Measurements from ENCODE around the gene TMEM221. TPM values are rescaled to one million over a fixed set of nuclear protein-coding genes. Genes with fewer than 3 reads are reported as not detected.
A peak's percentile ranks its signal among the peaks of the same experiment; 100 is the strongest.

The TMEM221 gene
- polyA plus RNA-seq, 6 donors from 2014 or later, result 0.52 TPM; not detected in 5

DNA sequence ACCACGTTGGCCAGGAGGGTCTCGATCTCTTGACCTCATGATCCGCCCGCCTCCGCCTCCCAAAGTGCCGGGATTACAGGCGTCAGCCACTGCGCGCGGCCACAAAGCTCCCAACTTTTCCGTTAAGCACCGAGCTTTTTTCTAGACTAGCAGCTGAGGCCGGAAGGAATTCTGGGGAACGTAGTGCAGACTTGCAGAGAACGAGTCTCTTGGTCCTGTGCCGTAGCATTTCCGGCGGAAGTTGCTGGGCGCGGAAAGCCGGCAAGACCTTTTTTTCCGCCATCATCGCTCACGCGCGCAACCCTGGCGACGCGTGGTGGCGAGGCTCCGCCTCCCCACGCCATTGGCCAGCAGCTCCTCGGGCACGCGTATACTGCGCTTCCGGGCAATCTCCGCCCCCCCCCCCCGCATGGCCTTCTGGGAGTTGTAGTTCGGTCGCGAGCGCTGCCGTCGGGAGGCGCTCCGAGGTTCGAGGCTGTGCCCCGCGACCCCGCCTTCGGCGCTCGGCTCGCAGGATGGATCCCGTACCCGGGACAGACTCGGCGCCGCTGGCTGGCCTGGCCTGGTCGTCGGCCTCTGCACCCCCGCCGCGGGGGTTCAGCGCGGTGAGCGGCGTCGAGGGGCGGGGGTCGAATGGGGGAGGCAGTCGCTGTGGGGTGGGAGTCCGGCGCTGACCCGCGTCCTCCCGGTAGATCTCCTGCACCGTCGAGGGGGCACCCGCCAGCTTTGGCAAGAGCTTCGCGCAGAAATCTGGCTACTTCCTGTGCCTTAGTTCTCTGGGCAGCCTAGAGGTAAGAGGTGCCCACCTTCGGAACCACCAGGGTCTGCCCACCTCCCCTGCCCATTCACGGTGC lies 28.6 kb downstream of the TMEM221 start, which contains the start of gene MVB12A:
Gene MVB12A (plus strand): TSS at position 427 of the 854 bp plus-strand sequence. CDS start 89 bp downstream, at position 516.
- no peaks in the 10 kb centered on the region for H3K9me3 Mint-ChIP-seq
- H3K27me3 Mint-ChIP-seq, result no peaks in the 10 kb centered on the region
- peak within 1 kb of the TSS; percentile 93 to 99 (median 97) for H3K4me3 Mint-ChIP-seq
- peak within 1 kb of the TSS; percentile 61 to 91 (median 81) for H3K27ac Mint-ChIP-seq
- peak; percentile 93 for DNase-seq
- ATAC-seq (ENCODE audit: low read depth in 2 of 2), result peak; percentile 96
- H3K36me3 Mint-ChIP-seq, result peaks cover 0 to 16% of the 10 kb centered on the region in 2 donors
- peaks cover 16 to 23% (median 19%) of the 10 kb centered on the region in 3 donors for H3K4me1 Mint-ChIP-seq

- H3K4me1 Mint-ChIP-seq, result peaks cover 15 to 21% (median 16%) of the 10 kb centered on the region in 3 donors
- no peaks in the 10 kb centered on the region for H3K27me3 Mint-ChIP-seq
- H3K4me3 Mint-ChIP-seq, result peak overlapping the region; percentile 93 to 99 (median 97)
- DNase-seq, result no peak
- no peaks in the 10 kb centered on the region for H3K9me3 Mint-ChIP-seq
- peak overlapping the region in 5 of 6 donors; percentile 61 to 91 (median 85) for H3K27ac Mint-ChIP-seq
- peaks cover 0 to 16% of the 10 kb centered on the region in 2 donors for H3K36me3 Mint-ChIP-seq
- ATAC-seq (ENCODE audit: low read depth in 2 of 2), result no peak
Measured at GRCh38 chr19:17419154-17419620, 29.3 kb downstream of the TMEM221 start.

DNA sequence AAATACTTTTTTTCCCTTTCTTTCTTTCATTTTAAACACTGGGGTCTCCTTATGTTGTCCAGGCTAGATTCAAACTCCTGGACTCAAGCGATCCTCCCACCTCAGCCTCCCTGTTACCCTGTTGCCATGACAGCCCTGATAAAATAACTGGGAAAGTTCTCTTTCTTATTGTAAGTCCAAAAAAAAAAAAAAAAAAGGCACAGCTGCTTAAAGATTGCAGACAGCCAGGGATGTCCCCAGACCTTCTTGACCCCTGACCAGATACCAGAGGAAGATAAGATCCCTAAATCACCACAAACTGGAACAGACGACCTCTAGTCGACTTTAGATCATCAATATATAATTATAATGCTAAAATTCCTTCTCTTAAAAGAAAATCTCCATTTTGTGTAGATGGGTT lies 29.8 kb downstream of the TMEM221 start:
- peak overlapping the region in 1 of 6 donors; percentile 42 for H3K27ac Mint-ChIP-seq

GRCh38 chr19:17415121-17415520 lies 33.3 kb downstream of the TMEM221 start:
- no peaks in the 10 kb centered on the region for H3K27me3 Mint-ChIP-seq
- peak overlapping the region in 1 of 8 donors; percentile 36 for H3K4me3 Mint-ChIP-seq
- ATAC-seq (ENCODE audit: low read depth in 2 of 2) (no peak), DNase-seq (no peak)
- H3K36me3 Mint-ChIP-seq, result peaks cover 0 to 8% of the 10 kb centered on the region in 2 donors
- H3K9me3 Mint-ChIP-seq, result no peaks in the 10 kb centered on the region
- peaks cover 13 to 23% (median 16%) of the 10 kb centered on the region in 3 donors for H3K4me1 Mint-ChIP-seq
- H3K27ac Mint-ChIP-seq, result peak overlapping the region in 1 of 6 donors; percentile 49

More for the DNA sequence above, 29.8 kb downstream of the TMEM221 start:
- no peak for DNase-seq
- Mint-ChIP-seq H3K36me3 (peaks cover 0 to 16% of the 10 kb centered on the region in 2 donors), H3K4me3 (peak overlapping the region; percentile 82 to 99 (median 96)), H3K4me1 (peaks cover 15 to 21% (median 16%) of the 10 kb centered on the region in 3 donors), H3K27me3 (no peaks in the 10 kb centered on the region), H3K9me3 (no peaks in the 10 kb centered on the region)
- ATAC-seq (ENCODE audit: low read depth in 2 of 2), result no peak

DNA sequence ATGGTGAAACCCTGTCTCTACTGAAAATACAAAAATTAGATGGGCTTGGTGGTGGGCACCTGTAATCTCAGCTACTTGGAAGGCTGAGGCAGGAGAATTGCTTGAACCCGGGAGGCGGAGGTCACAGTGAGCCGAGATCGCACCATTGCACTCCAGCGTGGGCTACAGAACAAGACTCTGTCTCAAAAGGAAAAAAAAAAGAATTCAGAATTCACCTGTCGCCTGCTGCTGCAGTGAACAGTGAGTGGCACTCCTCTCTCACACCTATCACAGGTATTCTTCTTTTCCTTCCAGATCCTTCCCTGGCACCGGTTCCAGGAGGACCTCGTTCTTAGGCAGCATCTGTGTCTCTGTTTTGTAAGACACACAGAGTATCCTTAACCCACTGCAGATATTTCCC lies 34.4 kb downstream of the TMEM221 start:
- Mint-ChIP-seq H3K27ac (peak overlapping the region in 1 of 6 donors; percentile 3), H3K9me3 (no peaks in the 10 kb centered on the region), H3K4me3 (peak overlapping the region in 1 of 8 donors; percentile 9), H3K4me1 (peaks cover 7 to 18% (median 16%) of the 10 kb centered on the region in 3 donors), H3K36me3 (peaks cover 0 to 8% of the 10 kb centered on the region in 2 donors), H3K27me3 (no peaks in the 10 kb centered on the region)
- no peak for ATAC-seq (ENCODE audit: low read depth in 2 of 2)
- no peak for DNase-seq

DNA sequence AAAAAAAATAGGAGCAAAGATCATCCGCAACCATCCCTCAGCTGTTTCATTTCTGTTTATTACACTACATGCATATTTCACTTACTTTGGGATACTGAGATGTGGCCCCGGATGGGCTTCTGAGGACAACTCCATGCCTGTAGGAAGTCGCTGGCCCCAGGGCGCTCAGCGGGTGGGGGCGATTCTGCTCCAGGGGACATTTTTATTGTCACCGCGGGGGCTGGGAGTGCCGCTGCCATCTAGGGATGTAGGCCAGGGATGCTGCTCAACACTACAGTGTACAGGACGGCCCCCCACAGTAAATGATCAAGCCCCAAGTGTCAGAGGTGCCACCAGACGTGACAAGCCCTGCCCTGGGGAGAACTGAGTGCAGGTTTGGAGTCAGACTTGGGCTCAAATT lies 36.7 kb downstream of the TMEM221 start:
- Mint-ChIP-seq H3K9me3 (no peaks in the 10 kb centered on the region), H3K4me3 (peak overlapping the region in 1 of 8 donors; percentile 43), H3K27ac (no peak overlapping the region), H3K27me3 (no peaks in the 10 kb centered on the region), H3K4me1 (peaks cover 19 to 27% (median 22%) of the 10 kb centered on the region in 3 donors), H3K36me3 (peaks cover 0 to 3% of the 10 kb centered on the region in 2 donors)
- no peak for DNase-seq
- ATAC-seq (ENCODE audit: low read depth in 2 of 2), result no peak

DNA sequence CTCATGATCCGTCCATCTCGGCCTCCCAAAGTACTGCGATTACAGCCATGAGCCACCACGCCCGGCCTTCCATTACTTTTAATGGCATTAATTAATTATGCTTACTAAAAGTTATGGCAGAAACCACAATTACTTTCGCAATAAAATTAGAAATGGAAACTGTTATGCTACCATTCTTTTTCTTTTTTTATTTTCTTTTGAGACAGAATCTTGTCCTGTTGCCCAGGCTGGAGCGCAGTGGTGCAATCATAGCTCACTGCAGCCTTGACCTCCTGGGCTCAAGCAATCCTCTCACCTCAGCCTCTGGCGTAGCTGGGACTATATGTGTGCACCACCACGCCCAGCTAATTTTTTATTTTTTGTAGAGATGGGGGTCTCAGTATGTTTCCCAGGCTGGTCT lies 38.5 kb downstream of the TMEM221 start:
- peak overlapping the region in 1 of 8 donors; percentile 35 for H3K4me3 Mint-ChIP-seq
- no peaks in the 10 kb centered on the region for H3K9me3 Mint-ChIP-seq
- H3K27ac Mint-ChIP-seq, result peak overlapping the region in 1 of 6 donors; percentile 27
- peaks cover 26 to 43% (median 30%) of the 10 kb centered on the region in 3 donors for H3K4me1 Mint-ChIP-seq
- ATAC-seq (ENCODE audit: low read depth in 2 of 2), result no peak
- no peaks in the 10 kb centered on the region for H3K36me3 Mint-ChIP-seq
- DNase-seq, result no peak
- H3K27me3 Mint-ChIP-seq, result no peaks in the 10 kb centered on the region

DNA sequence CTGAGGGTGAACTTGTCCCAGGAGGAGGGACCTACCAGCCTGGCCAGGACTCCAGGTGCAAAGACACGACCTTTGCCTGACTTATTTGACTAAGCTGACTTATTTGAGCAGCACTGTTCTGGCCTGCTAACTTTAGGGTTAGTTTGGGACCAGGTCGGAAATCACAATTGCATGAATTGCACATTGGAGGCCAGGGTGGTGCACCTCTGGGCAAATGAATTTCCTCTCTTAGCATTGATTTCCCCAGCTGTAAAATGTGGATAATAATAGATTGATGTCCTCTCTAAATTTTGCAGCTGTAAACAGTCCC lies 41.6 kb downstream of the TMEM221 start:
- H3K9me3 Mint-ChIP-seq, result no peaks in the 10 kb centered on the region
- no peaks in the 10 kb centered on the region for H3K36me3 Mint-ChIP-seq
- ATAC-seq (ENCODE audit: low read depth in 2 of 2) (no peak), DNase-seq (no peak)
- peak overlapping the region; percentile 85 to 100 (median 96) for H3K4me3 Mint-ChIP-seq
- no peaks in the 10 kb centered on the region for H3K27me3 Mint-ChIP-seq
- H3K27ac Mint-ChIP-seq, result peak overlapping the region; percentile 46 to 97 (median 92)
- peaks cover 34 to 55% (median 39%) of the 10 kb centered on the region in 3 donors for H3K4me1 Mint-ChIP-seq

DNA sequence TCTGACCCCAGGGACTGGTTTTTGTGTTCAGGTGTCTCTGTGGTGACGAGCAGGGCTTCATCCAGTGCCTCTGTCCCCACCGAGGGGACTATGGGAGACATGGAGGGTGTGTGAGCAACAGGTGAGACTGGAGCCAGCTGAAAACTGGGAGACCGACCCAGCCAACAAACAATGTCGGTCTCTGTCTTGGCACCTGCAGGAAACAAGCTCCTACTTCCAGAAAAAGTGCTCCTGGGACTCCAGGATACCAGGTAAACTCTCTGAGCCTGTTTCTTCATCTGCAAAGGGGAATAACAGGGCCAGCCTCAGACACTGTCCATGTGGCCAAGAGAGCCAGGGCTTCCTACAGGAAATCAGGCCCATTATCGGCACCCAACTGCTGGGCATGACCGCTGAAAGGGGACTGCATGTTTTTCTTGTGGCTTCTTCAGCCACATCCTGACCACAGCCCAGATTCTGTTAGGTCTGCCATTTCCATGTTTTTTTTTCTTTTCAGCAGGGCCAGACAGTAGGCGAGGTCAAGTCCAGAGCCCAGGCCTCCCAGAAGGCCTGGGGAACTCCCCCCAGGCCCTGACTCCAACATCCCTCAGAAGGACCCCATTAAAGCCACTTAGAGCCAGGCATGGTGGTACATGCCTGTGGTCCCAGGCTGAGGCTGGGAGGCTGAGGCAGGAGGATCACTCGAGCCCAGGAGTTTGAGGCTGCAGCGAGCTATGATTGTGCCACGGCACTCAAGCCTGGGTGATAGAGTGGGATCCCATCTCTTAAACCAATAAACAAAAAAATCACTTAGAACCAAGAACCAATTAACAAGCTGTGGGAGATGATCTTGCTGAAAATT lies 42.2 kb downstream of the TMEM221 start:
- peak; percentile 15 for ATAC-seq (ENCODE audit: low read depth in 2 of 2)
- peaks cover 37 to 52% (median 39%) of the 10 kb centered on the region in 3 donors for H3K4me1 Mint-ChIP-seq

GRCh38 chr19:17405250-17406045 lies 43.0 kb downstream of the TMEM221 start, which contains the start of gene BST2:
TSS of gene BST2 (minus strand) at chr19:17405630. CDS start at chr19:17405575, 55 bp downstream.
- DNase-seq (peak; percentile 68), ATAC-seq (ENCODE audit: low read depth in 2 of 2) (peak; percentile 92)
- peak within 1 kb of the TSS; percentile 83 to 97 (median 94) for H3K27ac Mint-ChIP-seq
- H3K4me1 Mint-ChIP-seq, result peaks cover 37 to 52% (median 39%) of the 10 kb centered on the region in 3 donors
- no peaks in the 10 kb centered on the region for H3K27me3 Mint-ChIP-seq
- H3K36me3 Mint-ChIP-seq, result no peaks in the 10 kb centered on the region
- H3K9me3 Mint-ChIP-seq, result no peaks in the 10 kb centered on the region
- H3K4me3 Mint-ChIP-seq, result peak within 1 kb of the TSS; percentile 85 to 100 (median 96)

More for the DNA sequence above, 42.2 kb downstream of the TMEM221 start:
- no peak for DNase-seq
- Mint-ChIP-seq H3K27ac (peak overlapping the region; percentile 83 to 97 (median 94)), H3K36me3 (no peaks in the 10 kb centered on the region), H3K9me3 (no peaks in the 10 kb centered on the region), H3K27me3 (no peaks in the 10 kb centered on the region), H3K4me3 (peak overlapping the region; percentile 85 to 100 (median 96))

DNA sequence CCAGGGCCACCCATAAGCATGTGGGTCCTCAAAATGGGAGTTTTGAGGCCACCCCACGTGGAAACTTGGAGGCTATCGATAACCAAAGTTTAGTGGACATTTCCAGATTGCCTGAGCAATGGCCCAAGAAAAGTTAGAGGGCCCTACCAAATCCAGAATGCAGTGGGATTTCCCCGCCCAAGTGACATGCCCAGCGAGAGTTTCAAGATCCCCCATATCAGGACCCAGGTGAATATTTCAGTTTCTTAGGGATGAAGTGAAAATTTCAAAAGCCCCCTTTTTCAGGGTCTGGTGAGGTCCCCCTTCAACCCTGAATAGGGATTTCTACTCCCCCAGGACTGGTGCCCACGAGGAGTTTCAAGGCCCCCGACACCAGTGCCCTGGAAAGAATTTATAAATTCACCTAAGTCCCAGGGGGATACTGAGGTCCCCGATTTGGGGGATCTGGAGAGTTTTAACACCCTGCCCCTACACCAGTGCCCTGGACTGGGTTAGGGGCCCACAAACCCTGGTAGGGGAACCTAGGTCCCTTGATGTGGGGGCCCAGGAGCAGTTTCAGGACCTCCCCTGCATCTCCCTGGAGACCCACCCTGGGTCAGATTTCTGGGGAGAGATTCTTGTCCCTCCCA lies 43.7 kb downstream of the TMEM221 start:
- Mint-ChIP-seq H3K27me3 (no peaks in the 10 kb centered on the region), H3K27ac (peak overlapping the region in 5 of 6 donors; percentile 18 to 97 (median 85)), H3K9me3 (no peaks in the 10 kb centered on the region), H3K4me1 (peaks cover 37 to 52% (median 39%) of the 10 kb centered on the region in 3 donors), H3K36me3 (no peaks in the 10 kb centered on the region), H3K4me3 (peak overlapping the region; percentile 85 to 100 (median 96))
- ATAC-seq (ENCODE audit: low read depth in 2 of 2) (no peak), DNase-seq (no peak)

- Mint-ChIP-seq H3K9me3 (no peaks in the 10 kb centered on the region), H3K27me3 (no peaks in the 10 kb centered on the region), H3K4me3 (peak overlapping the region; percentile 85 to 100 (median 96)), H3K4me1 (peaks cover 37 to 49% (median 39%) of the 10 kb centered on the region in 3 donors), H3K36me3 (no peaks in the 10 kb centered on the region), H3K27ac (peak overlapping the region in 4 of 6 donors; percentile 52 to 85 (median 80))
- DNase-seq (no peak), ATAC-seq (ENCODE audit: low read depth in 2 of 2) (no peak)
Measured at GRCh38 chr19:17404015-17404414, 44.5 kb downstream of the TMEM221 start.
